Right lobe of liver (tissue), 6 donors: Measurements from ENCODE around the gene DHX9. TPM values are rescaled to one million over a fixed set of nuclear protein-coding genes. Genes with fewer than 3 reads are reported as not detected.

Experiments used
- ATAC-seq, 4 donors: fragments of 200-7000 bp; cut with Tn5 transposase; one replicate each; pipeline ENCODE4 v1.9.1; 2020; ENCODE audit warnings: mild to moderate bottlenecking in 4 of 4, moderate library complexity in 4 of 4
- DNase-seq, 3 donors: peaks; one replicate each; pipeline ENCODE4 v3.0.0-alpha.2; 2020
- H3K27ac ChIP-seq, 3 donors: fragments of 200-600 bp; one replicate each; pipeline ENCODE4 v1.8.0; 2022
- H3K27me3 ChIP-seq, 2 donors: fragments of 200-600 bp; one replicate each; pipeline ENCODE4 v1.8.0; 2022
- H3K36me3 ChIP-seq, 4 donors: fragments of 200-600 bp; sonication (generic) in 1 of 4; one replicate each; pipeline versions ENCODE4 v1.5.1 to v1.8.0; 2017 to 2022; ENCODE audit warnings: control low read depth in 1 of 4
- H3K4me1 ChIP-seq, 4 donors: fragments of 200-600 bp; sonication (generic) in 1 of 4; one replicate each; pipeline versions ENCODE4 v1.5.1 to v1.8.0; 2017 to 2022; ENCODE audit warnings: control low read depth in 1 of 4
- H3K4me3 ChIP-seq, 3 donors: fragments of 200-600 bp; one replicate each; pipeline ENCODE4 v1.8.0; 2022
- H3K9me3 ChIP-seq, 4 donors: fragments of 200-600 bp; sonication (generic) in 1 of 4; one replicate each; pipeline versions ENCODE4 v1.5.1 to v1.8.0; 2017 to 2022; ENCODE audit warnings: control low read depth in 1 of 4
- CTCF ChIP-seq, 4 donors: fragments of 200-600 bp in 3 of 4; fragments of 450-650 bp in 1 of 4; IDR thresholded peaks; one replicate each; pipeline versions ENCODE4 v1.5.1 to v1.8.0; 2016 to 2022; ENCODE audit warnings: antibody characterized with exemption in 4 of 4, mild to moderate bottlenecking in 2 of 4
- POLR2A ChIP-seq: fragments of 450-650 bp; IDR thresholded peaks from one replicate; pipeline ENCODE4 v1.6.1; 2017; ENCODE audit warnings: antibody characterized with exemption, mild to moderate bottlenecking
- WGBS: methylation state at CpG from one replicate; pipeline ENCODE4 v1.1.6; 2018; ENCODE audit warnings: low coverage, low lambda C conversion rate; ENCODE audit not compliant: insufficient coverage; ENCODE audit errors: missing lambda C conversion rate; 5-methylcytosine and 5-hydroxymethylcytosine counted together
- intact Hi-C, 2 donors: fragments of 100-400 bp; cut with DNase I; formaldehyde crosslinking; loops; one replicate each; pipeline versions ENCODE4 v1.11.2 to v1.14.1; 2022
- total RNA-seq, 6 experiments: library from RNA; depleted of rRNA in 2 of 6; stranded (reverse); fragments of >200 nt in 2 of 6; fragmentation: NEBNext Ultra II Directional in 3 of 6; extraction: Animal tissue kit (Norgen Biotek cat#: 25700) in 3 of 6; gene quantifications; one replicate each; pipeline versions ENCODE4 v1.1.0 to v1.2.4, GENCODE V29; 2016 to 2023
- donor health status: DM: no; HTN: yes; CAD: no.
- donor health status: DM: no; HTN: no; CAD: no.
- donor health status: DM: no; HTN: no; CAD: no.
- donor health status: DM: no; HTN: yes; CAD: no.
- donor health status: DM: no; HTN: yes; CAD: no.

The DHX9 gene
- total RNA-seq, 6 experiments from 2014 or later: 32.6 to 51.0 (median 39.5) TPM

DNA sequence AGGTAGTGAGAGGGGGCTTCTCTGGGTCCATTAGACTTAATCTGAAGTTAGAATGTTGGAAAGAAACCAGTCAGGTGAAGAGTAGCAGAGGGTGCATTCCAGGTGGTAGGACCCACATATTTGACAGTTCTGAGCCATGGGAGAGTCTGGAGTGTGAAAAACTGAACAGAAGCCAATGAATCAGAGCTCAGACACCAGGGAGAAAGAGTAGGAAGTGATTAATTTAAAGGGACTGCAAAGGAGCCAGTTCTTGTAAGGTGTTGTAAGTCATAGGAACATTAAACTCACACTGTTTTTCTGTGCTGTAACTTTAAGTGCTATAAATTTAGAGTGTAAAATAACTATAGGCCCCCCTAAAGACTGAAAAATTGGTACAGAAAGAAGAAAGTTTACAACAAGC lies 5.9 kb upstream of the DHX9 start:
- intact Hi-C loops: no loop called here
- H3K36me3 ChIP-seq: peaks cover 0 to 8% (median 1%) of the 10 kb centered on the region in 4 donors
- no peaks in the 10 kb centered on the region for H3K27me3 ChIP-seq
- TF ChIP-seq POLR2A: no peak
- no peak for TF ChIP-seq CTCF (IDR thresholded peaks at IDR 0.05)
- DNase-seq (no peak), ATAC-seq (no peak)
- no peak overlapping the region for H3K4me3 ChIP-seq
- no peaks in the 10 kb centered on the region for H3K9me3 ChIP-seq
- no peak overlapping the region for H3K27ac ChIP-seq
- H3K4me1 ChIP-seq: no peaks in the 10 kb centered on the region

GRCh38 chr1:182834326-182834725 lies 4.8 kb upstream of the DHX9 start:
- no peaks in the 10 kb centered on the region for H3K36me3 ChIP-seq
- ATAC-seq: no peak
- no peak for TF ChIP-seq CTCF (IDR thresholded peaks at IDR 0.05)
- no peak for TF ChIP-seq POLR2A
- no peak for DNase-seq
- H3K9me3 ChIP-seq: no peaks in the 10 kb centered on the region
- no peak overlapping the region for H3K4me3 ChIP-seq
- H3K27ac ChIP-seq: no peak overlapping the region
- 85% methylated on average over 2 of the region's 2 CpGs for WGBS
- H3K4me1 ChIP-seq: peaks cover 0 to 5% (median 0%) of the 10 kb centered on the region in 4 donors
- intact Hi-C loops: no loop called here
- H3K27me3 ChIP-seq: no peaks in the 10 kb centered on the region

DNA sequence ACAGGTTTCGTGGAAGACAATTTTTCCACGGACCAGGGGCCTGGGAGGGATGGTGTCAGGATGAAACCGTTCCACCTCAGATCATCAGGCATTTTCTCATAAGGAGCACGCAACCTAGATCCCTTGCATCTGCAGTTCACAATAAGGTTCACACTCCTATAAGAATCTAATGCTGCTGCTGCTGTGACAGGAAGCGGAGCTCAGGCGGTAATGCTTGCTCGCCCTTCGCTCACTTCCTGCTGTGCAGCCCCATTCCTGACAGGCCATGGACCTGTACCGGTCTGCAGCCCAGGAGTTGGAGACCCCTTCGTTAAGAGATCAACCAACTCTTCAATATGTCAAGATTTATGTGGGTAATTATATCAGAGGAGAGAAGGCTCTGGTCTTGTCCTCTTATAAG lies 3.3 kb upstream of the DHX9 start:
- Histone ChIP-seq H3K27me3 (no peaks in the 10 kb centered on the region), H3K27ac (no peak overlapping the region), H3K9me3 (no peaks in the 10 kb centered on the region), H3K36me3 (no peaks in the 10 kb centered on the region), H3K4me1 (peaks cover 0 to 12% (median 3%) of the 10 kb centered on the region in 4 donors), H3K4me3 (no peak overlapping the region)
- no peak for DNase-seq
- ATAC-seq: no peak
- TF ChIP-seq CTCF (IDR thresholded peaks at IDR 0.05) (no peak), POLR2A (no peak)
- intact Hi-C loops: no loop called here
- 70% methylated on average over 8 of the region's 10 CpGs for WGBS

DNA sequence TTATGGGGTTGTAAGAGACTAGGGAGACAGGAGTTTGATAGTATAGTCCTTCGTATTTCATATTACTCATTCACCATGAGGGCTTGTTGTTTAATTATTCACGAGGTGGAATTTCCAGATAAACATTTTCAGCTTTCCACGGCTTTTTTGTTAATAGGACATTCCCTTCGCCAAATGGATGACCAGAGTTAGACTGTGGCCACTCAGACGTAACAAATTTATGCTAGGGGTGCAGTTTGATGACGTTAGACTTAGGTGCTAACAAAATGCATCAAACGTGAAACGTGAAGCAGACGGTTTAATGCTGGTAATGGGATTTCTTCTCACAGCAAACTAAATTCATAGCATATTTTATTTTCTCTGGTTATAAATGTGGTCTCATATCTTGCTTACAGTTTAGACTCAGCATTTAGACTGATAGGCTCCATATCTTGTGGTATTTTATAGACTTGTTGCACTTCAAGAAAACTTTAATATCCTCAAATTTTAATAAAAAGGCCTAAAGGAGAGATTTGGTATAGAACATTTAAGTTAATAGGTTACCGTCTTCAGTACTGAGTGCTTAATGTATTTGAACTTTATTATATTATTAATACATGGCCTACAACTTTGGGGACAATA lies 2.3 kb downstream of the DHX9 start:
- ATAC-seq (no peak), DNase-seq (no peak)
- TF ChIP-seq CTCF (IDR thresholded peaks at IDR 0.05) (no peak), POLR2A (no peak)
- Histone ChIP-seq H3K36me3 (peaks cover 3 to 19% (median 10%) of the 10 kb centered on the region in 4 donors), H3K4me3 (no peak overlapping the region), H3K9me3 (no peaks in the 10 kb centered on the region), H3K4me1 (peaks cover 0 to 26% (median 11%) of the 10 kb centered on the region in 4 donors), H3K27ac (no peak overlapping the region), H3K27me3 (no peaks in the 10 kb centered on the region)
- WGBS: 33% methylated on average over 10 of the region's 10 CpGs
- intact Hi-C loops: no loop called here

GRCh38 chr1:182842265-182842664 lies 3.1 kb downstream of the DHX9 start:
- TF ChIP-seq CTCF (IDR thresholded peaks at IDR 0.05): no peak
- no peak for TF ChIP-seq POLR2A
- WGBS: 44% methylated on average over 4 of the region's 4 CpGs
- Histone ChIP-seq H3K27ac (no peak overlapping the region), H3K36me3 (peaks cover 4 to 25% (median 14%) of the 10 kb centered on the region in 4 donors), H3K9me3 (no peaks in the 10 kb centered on the region), H3K4me3 (no peak overlapping the region), H3K27me3 (no peaks in the 10 kb centered on the region), H3K4me1 (peaks cover 0 to 26% (median 11%) of the 10 kb centered on the region in 4 donors)
- intact Hi-C loops: no loop called here
- DNase-seq: no peak
- no peak for ATAC-seq
